Fibroblast of lung (primary cell): Measurements from ENCODE around the gene SPRY1. TPM values are rescaled to one million over a fixed set of nuclear protein-coding genes. Genes with fewer than 3 reads are reported as not detected.

ENCODE experiments used
- DNase-seq, 2 donors: peaks; one replicate each; pipeline versions ENCODE4 v3.0.0 to v3.0.0-alpha.2; 2010; ENCODE audit warnings: low read depth in 2 of 2
- H2AFZ ChIP-seq: 2 replicates; pipeline ENCODE4 v1.5.1; 2012; ENCODE audit warnings: low read length, control low read depth, inconsistent platforms
- H3K27ac ChIP-seq: 2 replicates; pipeline ENCODE4 v1.5.1; 2011; ENCODE audit warnings: low read length, control low read depth; ENCODE audit not compliant: insufficient read depth
- H3K27me3 ChIP-seq: 2 replicates; pipeline ENCODE4 v1.5.1; 2011; ENCODE audit warnings: mild to moderate bottlenecking, low read length; ENCODE audit not compliant: control insufficient read depth, insufficient read depth
- H3K36me3 ChIP-seq: 2 replicates; pipeline ENCODE4 v1.5.1; 2011; ENCODE audit warnings: low read length; ENCODE audit not compliant: control insufficient read depth, insufficient read depth
- H3K4me1 ChIP-seq: 2 replicates; pipeline ENCODE4 v1.5.1; 2011; ENCODE audit warnings: low read length; ENCODE audit not compliant: control insufficient read depth, insufficient read depth; ENCODE audit errors: extremely low read depth
- H3K4me2 ChIP-seq: 2 replicates; pipeline ENCODE4 v1.5.1; 2011; ENCODE audit warnings: low read length, control low read depth; ENCODE audit not compliant: insufficient read depth; ENCODE audit errors: extremely low read depth
- H3K4me3 ChIP-seq, 4 experiments: fragments of 200-600 bp in 1 of 4; sonication (generic) in 1 of 4; replicated peaks in 1 of 4; 2 replicates each; pipeline ENCODE4 v1.5.1; 2011 to 2016; ENCODE audit warnings: low read length in 4 of 4, low read depth in 3 of 4, mild to moderate bottlenecking in 3 of 4, control low read depth in 2 of 4, inconsistent platforms in 1 of 4, mixed read lengths in 1 of 4; ENCODE audit not compliant: insufficient read depth in 1 of 4; ENCODE audit errors: control extremely low read depth in 1 of 4
- H3K79me2 ChIP-seq: 2 replicates; pipeline ENCODE4 v1.5.1; 2012; ENCODE audit warnings: mild to moderate bottlenecking, low read length, inconsistent platforms; ENCODE audit not compliant: control insufficient read depth, insufficient read depth
- H3K9ac ChIP-seq: 2 replicates; pipeline ENCODE4 v1.5.1; 2011; ENCODE audit warnings: mild to moderate bottlenecking, low read length, control low read depth; ENCODE audit not compliant: insufficient read depth
- H3K9me3 ChIP-seq: 2 replicates; pipeline ENCODE4 v1.5.1; 2012; ENCODE audit warnings: low read depth, low read length; ENCODE audit not compliant: control insufficient read depth, insufficient read depth
- H4K20me1 ChIP-seq: 2 replicates; pipeline ENCODE4 v1.5.1; 2011; ENCODE audit warnings: low read length; ENCODE audit not compliant: control insufficient read depth, insufficient read depth; ENCODE audit errors: extremely low read depth
- CTCF ChIP-seq, 2 donors: IDR thresholded peaks in 1 of 2; conservative IDR thresholded peaks in 1 of 2; 1 replicate in 1 of 2; 2 replicates in 1 of 2; pipeline ENCODE4 v1.5.1; 2011 to 2012; ENCODE audit warnings: low read length in 2 of 2, control low read depth in 1 of 2, inconsistent platforms in 1 of 2, low read depth in 1 of 2, mild to moderate bottlenecking in 1 of 2
- EZH2 ChIP-seq: IDR thresholded peaks from 2 replicates; pipeline ENCODE4 v1.5.1; 2012; ENCODE audit warnings: low read length, control low read depth, mild to moderate bottlenecking; ENCODE audit errors: missing control alignments
- polyA plus RNA-seq, 2 donors: library from polyadenylated mRNA; depleted of rRNA in 1 of 2; stranded (reverse) in 1 of 2; unstranded in 1 of 2; fragments of >200 nt; gene quantifications; 2 replicates each; pipeline ENCODE4 v1.2.1, GENCODE V29; 2011 to 2012; ENCODE audit warnings: missing spikeins in 1 of 2
- total RNA-seq: library from RNA; depleted of rRNA; stranded (reverse); fragments of >200 nt; gene quantifications from 2 replicates; pipeline ENCODE4 v1.2.1, GENCODE V29; 2014

SPRY1 gene
- total and polyA plus RNA-seq, 2 donors (not counting 1 experiment from before 2014, with no cell fraction given): 21.3 to 23.9 TPM

DNA sequence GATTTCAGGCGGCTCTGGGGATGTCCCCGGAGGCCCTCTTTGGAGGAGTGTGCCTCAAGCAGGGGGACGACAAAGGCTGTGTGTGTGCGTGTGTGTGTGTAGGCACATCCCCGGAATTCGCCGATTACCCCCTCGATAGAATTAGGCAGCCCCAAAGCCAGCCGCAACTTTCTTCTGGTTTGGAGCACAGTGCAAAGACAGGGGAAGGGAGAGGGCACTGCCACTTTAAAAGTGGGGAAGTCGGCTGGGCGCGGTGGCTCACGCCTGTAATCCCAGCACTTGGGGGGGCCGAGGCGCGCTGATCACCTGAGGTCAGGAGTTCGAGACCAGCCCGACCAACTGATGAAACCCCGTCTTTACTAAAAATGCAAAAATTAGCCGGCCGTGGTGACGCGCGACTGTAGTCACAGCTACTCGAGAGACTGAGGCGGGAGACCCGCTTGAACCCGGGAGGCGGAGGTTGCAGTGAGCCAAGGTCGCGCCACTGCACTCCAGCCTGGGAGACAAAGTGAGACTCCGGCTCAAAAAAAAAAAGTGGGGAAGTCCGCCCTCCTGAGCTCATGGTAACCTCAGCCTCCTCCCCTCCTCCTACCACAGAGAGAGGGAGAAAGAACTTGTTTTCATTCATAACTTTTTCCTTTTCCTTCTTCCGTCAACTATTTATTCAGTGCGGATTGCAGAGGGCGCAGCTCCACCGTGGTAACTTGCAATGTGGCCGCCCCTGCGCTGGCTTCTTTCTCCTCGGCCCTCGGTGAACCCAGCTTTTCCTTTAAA, 2.4 kb downstream of the SPRY1 start:
- peak; percentile 29 to 44 for TF ChIP-seq CTCF (conservative IDR thresholded peaks at IDR 0.05 in 1 of 2, IDR thresholded peaks at IDR 0.05 in 1 of 2; ENCODE audit: low read depth in 1 of 2, low read length in 2 of 2)
- TF ChIP-seq EZH2: no peak
- peaks cover 68% of the 10 kb centered on the region for H3K79me2 ChIP-seq
- no peaks in the 10 kb centered on the region for H3K9me3 ChIP-seq
- peaks cover 4% of the 10 kb centered on the region for H3K36me3 ChIP-seq
- peak overlapping the region; percentile 57 for H3K27ac ChIP-seq
- H4K20me1 ChIP-seq: no peaks in the 10 kb centered on the region
- no peaks in the 10 kb centered on the region for H3K27me3 ChIP-seq
- H3K4me3 ChIP-seq: peak overlapping the region; percentile 54 to 92 (median 74)
- peak; percentile 73 to 83 for DNase-seq
- peak overlapping the region; percentile 64 for H3K4me2 ChIP-seq
- peaks cover 5% of the 10 kb centered on the region for H3K4me1 ChIP-seq
- H2AFZ ChIP-seq: no peak overlapping the region
- peak overlapping the region; percentile 76 for H3K9ac ChIP-seq

- peak overlapping the region; percentile 57 for H3K27ac ChIP-seq
- H2AFZ ChIP-seq: no peak overlapping the region
- DNase-seq: peak; percentile 23 to 57
- H3K4me2 ChIP-seq: peak overlapping the region; percentile 89
- H3K27me3 ChIP-seq: no peaks in the 10 kb centered on the region
- peaks cover 74% of the 10 kb centered on the region for H3K79me2 ChIP-seq
- H3K4me1 ChIP-seq: peaks cover 5% of the 10 kb centered on the region
- H3K36me3 ChIP-seq: peaks cover 4% of the 10 kb centered on the region
- TF ChIP-seq CTCF (conservative IDR thresholded peaks at IDR 0.05 in 1 of 2, IDR thresholded peaks at IDR 0.05 in 1 of 2; ENCODE audit: low read depth in 1 of 2, low read length in 2 of 2) (no peak), EZH2 (no peak)
- H3K9me3 ChIP-seq: no peaks in the 10 kb centered on the region
- peak overlapping the region; percentile 54 to 92 (median 74) for H3K4me3 ChIP-seq
- H4K20me1 ChIP-seq: no peaks in the 10 kb centered on the region
- H3K9ac ChIP-seq: peak overlapping the region; percentile 76
These were observed 3.2 kb downstream of the SPRY1 start for GRCh38 chr4:123399627-123400358.
